ENCODE data around the gene RNASET2.

DNA sequence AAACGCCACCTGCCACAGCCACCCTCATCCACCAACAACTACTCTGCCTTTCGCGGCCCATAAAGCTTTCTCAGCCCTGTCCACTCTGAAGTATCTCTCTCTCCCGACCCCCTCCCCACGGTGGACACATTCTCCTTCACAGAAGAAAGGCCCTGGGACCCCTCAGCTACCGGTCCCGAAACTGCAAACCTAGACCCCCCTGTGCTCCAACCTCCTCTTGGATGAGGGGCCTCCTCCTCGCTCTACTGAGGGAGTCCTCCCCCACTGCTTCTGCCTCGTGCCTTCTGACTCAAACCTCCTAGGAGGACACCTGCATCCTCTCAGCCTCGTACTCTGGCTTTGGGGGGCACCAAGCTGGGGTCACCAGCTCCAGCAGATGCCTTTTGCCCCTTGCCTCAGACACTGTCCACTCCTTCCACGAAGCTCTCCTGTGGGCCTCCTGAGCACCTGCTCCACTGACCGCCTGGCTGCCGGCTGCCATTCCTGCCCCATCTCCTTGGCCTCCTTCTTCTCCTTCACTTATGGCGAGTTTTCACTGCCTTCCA lies 24.9 kb downstream of the RNASET2 start:
- TF ChIP-seq CTCF (IDR thresholded peaks at IDR 0.05; ENCODE audit: poor library complexity, severe bottlenecking) (no peak), EP300 (conservative IDR thresholded peaks at IDR 0.05; ENCODE audit: poor library complexity, severe bottlenecking) (no peak), EZH2 (IDR thresholded peaks at IDR 0.05; ENCODE audit: borderline replicate concordance, insufficient read depth, low read length, poor library complexity, severe bottlenecking) (no peak), POLR2AphosphoS5 (IDR thresholded peaks at IDR 0.05) (no peak)
- TF ChIP-seq, protein P1, sequence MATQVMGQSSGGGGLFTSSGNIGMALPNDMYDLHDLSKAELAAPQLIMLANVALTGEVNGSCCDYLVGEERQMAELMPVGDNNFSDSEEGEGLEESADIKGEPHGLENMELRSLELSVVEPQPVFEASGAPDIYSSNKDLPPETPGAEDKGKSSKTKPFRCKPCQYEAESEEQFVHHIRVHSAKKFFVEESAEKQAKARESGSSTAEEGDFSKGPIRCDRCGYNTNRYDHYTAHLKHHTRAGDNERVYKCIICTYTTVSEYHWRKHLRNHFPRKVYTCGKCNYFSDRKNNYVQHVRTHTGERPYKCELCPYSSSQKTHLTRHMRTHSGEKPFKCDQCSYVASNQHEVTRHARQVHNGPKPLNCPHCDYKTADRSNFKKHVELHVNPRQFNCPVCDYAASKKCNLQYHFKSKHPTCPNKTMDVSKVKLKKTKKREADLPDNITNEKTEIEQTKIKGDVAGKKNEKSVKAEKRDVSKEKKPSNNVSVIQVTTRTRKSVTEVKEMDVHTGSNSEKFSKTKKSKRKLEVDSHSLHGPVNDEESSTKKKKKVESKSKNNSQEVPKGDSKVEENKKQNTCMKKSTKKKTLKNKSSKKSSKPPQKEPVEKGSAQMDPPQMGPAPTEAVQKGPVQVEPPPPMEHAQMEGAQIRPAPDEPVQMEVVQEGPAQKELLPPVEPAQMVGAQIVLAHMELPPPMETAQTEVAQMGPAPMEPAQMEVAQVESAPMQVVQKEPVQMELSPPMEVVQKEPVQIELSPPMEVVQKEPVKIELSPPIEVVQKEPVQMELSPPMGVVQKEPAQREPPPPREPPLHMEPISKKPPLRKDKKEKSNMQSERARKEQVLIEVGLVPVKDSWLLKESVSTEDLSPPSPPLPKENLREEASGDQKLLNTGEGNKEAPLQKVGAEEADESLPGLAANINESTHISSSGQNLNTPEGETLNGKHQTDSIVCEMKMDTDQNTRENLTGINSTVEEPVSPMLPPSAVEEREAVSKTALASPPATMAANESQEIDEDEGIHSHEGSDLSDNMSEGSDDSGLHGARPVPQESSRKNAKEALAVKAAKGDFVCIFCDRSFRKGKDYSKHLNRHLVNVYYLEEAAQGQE (IDR thresholded peaks at IDR 0.05; ENCODE audit: borderline replicate concordance) = no peak

All from neural cell (in vitro differentiated cells).